ENCODE results near the gene NR2C1.

DNA sequence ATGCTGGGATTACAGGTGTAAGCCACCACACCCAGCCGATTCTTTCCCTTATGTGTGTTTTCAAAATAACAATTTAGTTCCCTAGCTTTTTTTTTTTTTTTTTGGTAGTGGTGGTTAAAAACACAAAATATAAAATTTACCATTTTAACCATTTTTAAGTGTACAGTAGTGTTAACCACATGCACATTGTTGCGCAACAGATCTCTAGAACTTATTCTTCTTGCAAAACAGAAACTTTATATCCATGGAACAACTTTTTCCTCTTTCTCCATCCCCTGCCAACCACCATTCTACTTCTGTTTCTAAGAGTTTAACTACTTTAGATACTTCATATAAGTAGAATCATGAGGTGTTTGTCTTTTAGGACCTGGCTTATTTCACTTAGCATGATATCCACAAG is 68.8 kb downstream of the NR2C1 start:
- no peak for TF ChIP-seq EZH2 (IDR thresholded peaks at IDR 0.05; ENCODE audit: insufficient read depth, low read length)
- TF ChIP-seq, protein P1, sequence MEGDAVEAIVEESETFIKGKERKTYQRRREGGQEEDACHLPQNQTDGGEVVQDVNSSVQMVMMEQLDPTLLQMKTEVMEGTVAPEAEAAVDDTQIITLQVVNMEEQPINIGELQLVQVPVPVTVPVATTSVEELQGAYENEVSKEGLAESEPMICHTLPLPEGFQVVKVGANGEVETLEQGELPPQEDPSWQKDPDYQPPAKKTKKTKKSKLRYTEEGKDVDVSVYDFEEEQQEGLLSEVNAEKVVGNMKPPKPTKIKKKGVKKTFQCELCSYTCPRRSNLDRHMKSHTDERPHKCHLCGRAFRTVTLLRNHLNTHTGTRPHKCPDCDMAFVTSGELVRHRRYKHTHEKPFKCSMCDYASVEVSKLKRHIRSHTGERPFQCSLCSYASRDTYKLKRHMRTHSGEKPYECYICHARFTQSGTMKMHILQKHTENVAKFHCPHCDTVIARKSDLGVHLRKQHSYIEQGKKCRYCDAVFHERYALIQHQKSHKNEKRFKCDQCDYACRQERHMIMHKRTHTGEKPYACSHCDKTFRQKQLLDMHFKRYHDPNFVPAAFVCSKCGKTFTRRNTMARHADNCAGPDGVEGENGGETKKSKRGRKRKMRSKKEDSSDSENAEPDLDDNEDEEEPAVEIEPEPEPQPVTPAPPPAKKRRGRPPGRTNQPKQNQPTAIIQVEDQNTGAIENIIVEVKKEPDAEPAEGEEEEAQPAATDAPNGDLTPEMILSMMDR (IDR thresholded peaks at IDR 0.05; ENCODE audit: insufficient read depth, low read depth, low read length), result no peak

Data from astrocyte (in vitro differentiated cells and primary cell).